GM21576 (cell line): ENCODE data around the gene SNW1.
"Not testable (repeated sequence)": the region's sequence is repeated elsewhere in the genome, so short reads cannot be mapped to it uniquely, and the experiment has no call there.

Experiments used
- ATAC-seq: cut with Tn5 transposase; IDR thresholded peaks from one replicate; pipeline ENCODE4 v1.9.1; 2021; ENCODE audit warnings: mild to moderate bottlenecking, moderate library complexity; ENCODE audit not compliant: unreplicated experiment

Gene SNW1

GRCh38 chr14:77752266-77752665 is 8.7 kb downstream of the SNW1 start:
- no peak for ATAC-seq

GRCh38 chr14:77747425-77747824 is 13.5 kb downstream of the SNW1 start:
- ATAC-seq, result not testable (repeated sequence)

- ATAC-seq, result no peak
Measured at GRCh38 chr14:77746064-77746702, 14.8 kb downstream of the SNW1 start.

GRCh38 chr14:77741438-77741837 is 19.5 kb downstream of the SNW1 start:
- ATAC-seq, result no peak

GRCh38 chr14:77738559-77739250 is 22.3 kb downstream of the SNW1 start:
- ATAC-seq, result no peak

- no peak for ATAC-seq
Measured at GRCh38 chr14:77730976-77731497, 29.9 kb downstream of the SNW1 start.

GRCh38 chr14:77722301-77722700 is 38.7 kb downstream of the SNW1 start:
- ATAC-seq, result no peak

- no peak for ATAC-seq
Measured at GRCh38 chr14:77721437-77721836, 39.5 kb downstream of the SNW1 start.

GRCh38 chr14:77717608-77718305 is 43.2 kb downstream of the SNW1 start:
- ATAC-seq, result no peak

GRCh38 chr14:77714926-77715325 is 46.0 kb downstream of the SNW1 start:
- no peak for ATAC-seq

GRCh38 chr14:77710364-77710763 is 50.6 kb downstream of the SNW1 start:
- ATAC-seq, result no peak

- ATAC-seq, result no peak
Measured at GRCh38 chr14:77709412-77709811, 51.5 kb downstream of the SNW1 start.

- no peak for ATAC-seq
Measured at GRCh38 chr14:77708749-77709148, 52.2 kb downstream of the SNW1 start.

GRCh38 chr14:77707724-77708408 is 53.1 kb downstream of the SNW1 start, which contains the start of the genes ALKBH1 and SLIRP:
Gene ALKBH1, minus strand, starts transcription at chr14:77708023. Its CDS starts 19 bp downstream, at chr14:77708004.
Gene SLIRP, plus strand, starts transcription at chr14:77708103. Its CDS starts 9 bp downstream, at chr14:77708112.
- ATAC-seq, result peak; percentile 92

- ATAC-seq, result peak; percentile 23
Measured at GRCh38 chr14:77707355-77707723, 53.6 kb downstream of the SNW1 start.

- ATAC-seq, result no peak
Measured at GRCh38 chr14:77691259-77691658, 69.7 kb downstream of the SNW1 start.

- no peak for ATAC-seq
Measured at GRCh38 chr14:77682158-77682553, 78.8 kb downstream of the SNW1 start.

GRCh38 chr14:77681196-77682157 is 79.5 kb downstream of the SNW1 start:
- ATAC-seq, result no peak

- no peak for ATAC-seq
Measured at GRCh38 chr14:77674931-77675330, 86.0 kb downstream of the SNW1 start.

- no peak for ATAC-seq
Measured at GRCh38 chr14:77673193-77673592, 87.8 kb downstream of the SNW1 start.
